ENCODE results near the gene SEC11C.

Gene SEC11C
- total RNA-seq: 31.3 to 261 (median 70.7) reads per million in 9 experiments

DNA sequence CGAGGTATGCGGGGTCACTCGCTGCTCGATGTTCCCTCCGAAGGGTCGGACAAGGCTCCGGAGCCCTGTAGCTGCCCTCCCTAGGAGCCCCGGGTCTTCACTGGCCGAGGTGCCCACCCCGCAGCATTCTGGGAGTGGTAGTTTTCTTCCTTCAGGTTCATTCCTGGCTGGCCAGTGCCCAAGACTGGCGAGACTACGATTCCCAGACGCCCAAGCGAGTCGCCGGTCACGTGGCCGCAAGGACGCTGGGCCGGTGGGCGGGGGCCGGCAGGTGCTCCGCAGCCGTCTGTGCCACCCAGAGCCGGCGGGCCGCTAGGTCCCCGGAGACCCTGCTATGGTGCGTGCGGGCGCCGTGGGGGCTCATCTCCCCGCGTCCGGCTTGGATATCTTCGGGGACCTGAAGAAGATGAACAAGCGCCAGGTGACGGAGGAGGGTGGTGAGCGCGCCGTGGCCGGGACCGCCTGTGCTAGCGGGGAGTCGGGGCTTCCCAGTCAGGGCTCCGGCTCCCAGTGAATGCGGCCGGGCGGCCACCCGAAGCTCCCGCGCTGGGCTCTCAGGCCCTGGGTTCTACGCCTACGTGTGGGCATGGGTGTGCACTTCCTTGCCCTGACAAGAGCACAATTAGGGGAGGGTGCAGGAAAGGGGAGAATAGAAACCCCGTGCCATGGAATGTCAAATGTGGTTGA, at the start of gene SEC11C:
TSS of gene SEC11C (plus strand) at position 270 of the 687 bp plus-strand sequence. CDS start at position 335, 65 bp downstream.
- Mint-ChIP-seq H3K9me3 (no peaks in the 10 kb centered on the region), H3K4me3 (peak within 1 kb of the TSS; percentile 92 to 94), H3K27me3 (peaks cover 14 to 17% of the 10 kb centered on the region in 2 donors), H3K36me3 (ENCODE audit: insufficient read depth) (peaks cover 11% of the 10 kb centered on the region), H3K27ac (peak within 1 kb of the TSS; percentile 100), H3K4me1 (ENCODE audit: low read depth in 2 of 2) (peaks cover 30 to 45% of the 10 kb centered on the region in 2 donors)
- peak; percentile 88 for ATAC-seq (replicated peaks)
- peak; percentile 96 to 98 (median 96) for DNase-seq

GRCh38 chr18:59090966-59091603, 48.6 kb upstream of the SEC11C start:
- no peaks in the 10 kb centered on the region for H3K4me1 Mint-ChIP-seq (ENCODE audit: low read depth in 2 of 2)
- no peak for DNase-seq
- H3K36me3 Mint-ChIP-seq (ENCODE audit: insufficient read depth): no peaks in the 10 kb centered on the region
- H3K4me3 Mint-ChIP-seq: no peak overlapping the region
- no peak for ATAC-seq (replicated peaks)
- no peaks in the 10 kb centered on the region for H3K9me3 Mint-ChIP-seq
- no peak overlapping the region for H3K27ac Mint-ChIP-seq
- peaks cover 16 to 70% of the 10 kb centered on the region in 2 donors for H3K27me3 Mint-ChIP-seq

DNA sequence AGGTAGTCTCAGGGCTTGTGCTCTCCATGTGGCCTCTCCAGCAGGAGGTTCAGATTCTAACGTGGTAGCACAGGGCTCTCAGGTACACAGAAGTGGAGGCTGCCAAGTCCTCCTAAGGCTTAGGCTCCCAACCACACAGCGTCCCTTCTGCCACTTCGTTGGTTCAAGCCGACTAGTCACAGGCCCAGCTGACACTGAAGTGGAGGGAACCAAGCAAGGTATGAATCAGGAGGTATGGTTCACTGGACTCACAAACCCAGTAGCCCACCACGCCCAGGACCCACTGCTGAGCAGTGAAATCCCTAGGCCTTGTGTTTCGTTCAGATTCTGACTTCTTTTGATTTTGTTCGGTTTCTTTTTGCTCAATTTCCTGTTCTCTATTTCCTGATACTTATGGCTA, 46.0 kb upstream of the SEC11C start:
- peaks cover 11 to 86% of the 10 kb centered on the region in 2 donors for H3K27me3 Mint-ChIP-seq
- no peak overlapping the region for H3K4me3 Mint-ChIP-seq
- H3K27ac Mint-ChIP-seq: no peak overlapping the region
- DNase-seq (no peak), ATAC-seq (replicated peaks) (no peak)
- no peaks in the 10 kb centered on the region for H3K9me3 Mint-ChIP-seq
- no peaks in the 10 kb centered on the region for H3K36me3 Mint-ChIP-seq (ENCODE audit: insufficient read depth)
- no peaks in the 10 kb centered on the region for H3K4me1 Mint-ChIP-seq (ENCODE audit: low read depth in 2 of 2)

GRCh38 chr18:59094569-59094968, 45.1 kb upstream of the SEC11C start:
- Mint-ChIP-seq H3K27ac (no peak overlapping the region), H3K9me3 (no peaks in the 10 kb centered on the region), H3K4me3 (no peak overlapping the region), H3K36me3 (ENCODE audit: insufficient read depth) (no peaks in the 10 kb centered on the region), H3K27me3 (peaks cover 11 to 83% of the 10 kb centered on the region in 2 donors), H3K4me1 (ENCODE audit: low read depth in 2 of 2) (no peaks in the 10 kb centered on the region)
- no peak for ATAC-seq (replicated peaks)
- no peak for DNase-seq

DNA sequence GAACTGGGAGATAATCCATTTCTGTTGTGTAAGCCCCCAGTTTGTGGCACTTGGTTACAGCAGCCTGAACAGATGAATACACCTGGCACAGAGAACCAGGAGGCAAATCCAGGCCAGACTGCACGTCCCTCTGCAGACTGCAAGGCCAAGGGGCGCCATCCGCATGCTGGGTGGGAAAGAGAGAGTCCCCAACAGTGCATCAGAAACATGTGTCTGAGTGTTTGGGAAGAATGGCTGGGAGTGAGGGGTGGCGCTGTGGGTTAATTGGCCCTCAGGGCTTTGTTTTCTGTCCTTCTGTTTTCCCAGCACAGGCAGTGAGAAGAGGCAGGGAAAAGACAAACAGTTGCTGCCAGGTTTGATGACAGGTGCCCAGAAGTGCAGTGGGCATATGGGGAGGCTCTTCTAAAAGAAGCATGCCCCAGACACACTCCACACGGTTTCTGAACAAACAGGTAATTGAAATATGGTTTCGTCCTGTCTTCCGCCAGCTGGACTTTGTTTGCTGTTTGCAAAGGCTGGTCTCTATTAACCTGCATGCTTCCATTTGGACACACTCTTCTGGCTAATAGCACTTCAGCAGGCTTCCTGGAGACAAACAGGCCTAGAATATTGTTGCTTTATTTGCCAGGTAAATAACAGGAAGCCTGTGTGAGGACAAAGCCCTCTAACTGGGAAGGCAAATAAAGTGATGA, 43.4 kb upstream of the SEC11C start:
- Mint-ChIP-seq H3K36me3 (ENCODE audit: insufficient read depth) (no peaks in the 10 kb centered on the region), H3K4me1 (ENCODE audit: low read depth in 2 of 2) (no peaks in the 10 kb centered on the region), H3K27me3 (peaks cover 6 to 75% of the 10 kb centered on the region in 2 donors), H3K9me3 (no peaks in the 10 kb centered on the region), H3K4me3 (no peak overlapping the region), H3K27ac (no peak overlapping the region)
- ATAC-seq (replicated peaks) (no peak), DNase-seq (no peak)

DNA sequence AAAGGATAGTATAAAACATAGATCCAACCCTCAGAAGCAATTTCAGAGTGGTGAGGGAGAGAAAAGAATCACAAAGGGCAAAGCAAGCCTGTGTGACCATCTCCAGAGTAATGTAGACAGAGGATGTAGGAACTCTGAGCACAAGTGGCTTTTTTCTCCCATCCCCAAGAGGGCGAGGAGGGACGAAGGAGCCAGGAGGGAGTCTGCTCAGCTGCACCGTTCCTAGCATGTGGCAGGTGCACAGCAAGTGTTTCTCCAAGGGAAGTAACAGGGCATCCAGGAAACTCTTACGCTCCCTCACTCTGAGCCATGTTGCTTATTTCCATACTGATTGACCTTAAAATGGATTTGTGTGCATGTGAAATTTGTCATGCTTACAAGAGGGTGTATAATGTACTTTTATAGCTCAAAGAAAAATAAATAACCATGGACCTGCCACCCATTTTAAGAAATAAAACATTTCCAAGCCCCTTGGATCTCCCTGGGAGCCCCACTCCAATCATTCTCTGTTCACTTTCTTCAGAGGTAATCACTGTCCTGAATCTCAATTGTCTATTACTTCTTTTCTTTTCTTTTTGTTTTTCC, 37.8 kb upstream of the SEC11C start:
- H3K27ac Mint-ChIP-seq: no peak overlapping the region
- H3K4me3 Mint-ChIP-seq: no peak overlapping the region
- ATAC-seq (replicated peaks): no peak
- peaks cover 33 to 60% of the 10 kb centered on the region in 2 donors for H3K27me3 Mint-ChIP-seq
- no peaks in the 10 kb centered on the region for H3K36me3 Mint-ChIP-seq (ENCODE audit: insufficient read depth)
- no peaks in the 10 kb centered on the region for H3K4me1 Mint-ChIP-seq (ENCODE audit: low read depth in 2 of 2)
- no peak for DNase-seq
- H3K9me3 Mint-ChIP-seq: no peaks in the 10 kb centered on the region

- DNase-seq (no peak), ATAC-seq (replicated peaks) (no peak)
- Mint-ChIP-seq H3K9me3 (no peaks in the 10 kb centered on the region), H3K27ac (no peak overlapping the region), H3K36me3 (ENCODE audit: insufficient read depth) (no peaks in the 10 kb centered on the region), H3K4me1 (ENCODE audit: low read depth in 2 of 2) (no peaks in the 10 kb centered on the region), H3K4me3 (no peak overlapping the region), H3K27me3 (peaks cover 86 to 96% of the 10 kb centered on the region in 2 donors)
These were observed 30.3 kb upstream of the SEC11C start for GRCh38 chr18:59109375-59109774.

DNA sequence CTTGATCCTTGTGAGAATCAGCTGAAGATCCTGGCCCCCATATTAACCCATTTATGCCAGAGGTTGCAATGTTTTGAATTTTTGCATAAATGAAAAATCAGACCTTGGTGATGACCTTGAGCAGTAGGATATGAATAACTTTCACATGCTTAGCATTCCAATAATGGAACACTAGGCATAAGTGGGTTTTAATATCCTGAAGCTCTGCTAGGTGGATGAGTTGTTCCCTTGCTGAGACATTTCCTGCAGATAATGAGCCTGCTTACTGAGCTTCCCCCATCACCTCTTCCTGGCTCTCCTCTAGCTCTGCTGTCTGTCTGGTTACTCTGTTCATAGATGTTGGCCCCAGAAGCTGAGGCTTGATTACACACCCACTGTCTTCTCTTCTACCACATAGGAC, 25.5 kb upstream of the SEC11C start:
- Mint-ChIP-seq H3K4me1 (ENCODE audit: low read depth in 2 of 2) (no peaks in the 10 kb centered on the region), H3K27ac (no peak overlapping the region), H3K9me3 (no peaks in the 10 kb centered on the region), H3K27me3 (peaks cover 58 to 66% of the 10 kb centered on the region in 2 donors), H3K36me3 (ENCODE audit: insufficient read depth) (no peaks in the 10 kb centered on the region), H3K4me3 (no peak overlapping the region)
- DNase-seq (no peak), ATAC-seq (replicated peaks) (no peak)

- Mint-ChIP-seq H3K9me3 (no peaks in the 10 kb centered on the region), H3K36me3 (ENCODE audit: insufficient read depth) (no peaks in the 10 kb centered on the region), H3K4me1 (ENCODE audit: low read depth in 2 of 2) (no peaks in the 10 kb centered on the region), H3K4me3 (no peak overlapping the region), H3K27me3 (peaks cover 28 to 58% of the 10 kb centered on the region in 2 donors), H3K27ac (no peak overlapping the region)
- DNase-seq (no peak), ATAC-seq (replicated peaks) (no peak)
These were observed 15.9 kb upstream of the SEC11C start for GRCh38 chr18:59123588-59124369.

DNA sequence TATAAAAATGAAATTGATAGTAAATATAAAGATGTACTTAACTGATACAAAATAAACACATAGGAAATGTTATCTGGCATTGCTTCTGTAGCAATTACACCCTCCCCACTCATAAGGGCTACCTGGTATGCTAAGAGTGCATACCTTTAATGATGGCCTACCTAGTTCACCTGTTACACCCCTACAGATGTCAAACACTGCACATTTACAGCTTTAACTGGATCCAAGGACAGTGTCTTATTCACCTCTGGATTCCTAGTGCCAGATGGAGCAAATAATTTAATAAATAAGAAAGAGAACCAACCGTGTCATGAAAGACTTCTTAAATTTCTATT, 15.3 kb upstream of the SEC11C start:
- no peaks in the 10 kb centered on the region for H3K9me3 Mint-ChIP-seq
- no peaks in the 10 kb centered on the region for H3K4me1 Mint-ChIP-seq (ENCODE audit: low read depth in 2 of 2)
- ATAC-seq (replicated peaks): no peak
- no peaks in the 10 kb centered on the region for H3K36me3 Mint-ChIP-seq (ENCODE audit: insufficient read depth)
- H3K4me3 Mint-ChIP-seq: no peak overlapping the region
- peaks cover 34 to 64% of the 10 kb centered on the region in 2 donors for H3K27me3 Mint-ChIP-seq
- DNase-seq: no peak
- H3K27ac Mint-ChIP-seq: no peak overlapping the region

GRCh38 chr18:59127047-59127446, 12.6 kb upstream of the SEC11C start:
- no peak overlapping the region for H3K4me3 Mint-ChIP-seq
- H3K9me3 Mint-ChIP-seq: no peaks in the 10 kb centered on the region
- H3K27ac Mint-ChIP-seq: no peak overlapping the region
- DNase-seq (no peak), ATAC-seq (replicated peaks) (no peak)
- H3K27me3 Mint-ChIP-seq: peaks cover 44 to 81% of the 10 kb centered on the region in 2 donors
- H3K4me1 Mint-ChIP-seq (ENCODE audit: low read depth in 2 of 2): no peaks in the 10 kb centered on the region
- no peaks in the 10 kb centered on the region for H3K36me3 Mint-ChIP-seq (ENCODE audit: insufficient read depth)

- ATAC-seq (replicated peaks) (peak; percentile 65), DNase-seq (no peak)
- peaks cover 66 to 82% of the 10 kb centered on the region in 2 donors for H3K27me3 Mint-ChIP-seq
These were observed 9.6 kb upstream of the SEC11C start for GRCh38 chr18:59129951-59130703.

More at GRCh38 chr18:59129951-59130703, 9.6 kb upstream of the SEC11C start:
- no peaks in the 10 kb centered on the region for H3K9me3 Mint-ChIP-seq
- H3K4me3 Mint-ChIP-seq: no peak overlapping the region
- H3K36me3 Mint-ChIP-seq (ENCODE audit: insufficient read depth): no peaks in the 10 kb centered on the region
- no peaks in the 10 kb centered on the region for H3K4me1 Mint-ChIP-seq (ENCODE audit: low read depth in 2 of 2)
- H3K27ac Mint-ChIP-seq: no peak overlapping the region

Measured in effector memory CD8-positive, alpha-beta T cell (primary cell).